HL-60 (cell line): Measurements from ENCODE around the gene SPDEF.

Source experiments
- DNase-seq, 2 experiments: peaks; one replicate each; pipeline ENCODE4 v3.0.0-alpha.2; 2010 to 2020; ENCODE audit warnings: low read depth in 1 of 2, low spot score in 1 of 2
- H3K27ac ChIP-seq: fragments of 250-450 bp; sonication (Bioruptor Pico); replicated peaks from 2 replicates; pipeline ENCODE4 v1.5.1; 2020; ENCODE audit warnings: mild to moderate bottlenecking, moderate library complexity
- H3K27me3 ChIP-seq: fragments of 250-450 bp; sonication (Bioruptor Pico); 2 replicates; pipeline ENCODE4 v1.5.1; 2021; ENCODE audit warnings: mild to moderate bottlenecking, moderate library complexity; ENCODE audit not compliant: insufficient read depth, poor library complexity, severe bottlenecking
- H3K4me3 ChIP-seq: replicated peaks from 2 replicates; pipeline ENCODE4 v1.5.1; 2011; ENCODE audit warnings: mild to moderate bottlenecking, control low read depth, low read length; ENCODE audit not compliant: insufficient read depth
- CTCF ChIP-seq: IDR thresholded peaks from one replicate; pipeline ENCODE4 v1.5.1; 2011; ENCODE audit warnings: low read length, control low read depth, inconsistent platforms; ENCODE audit not compliant: insufficient read depth
- GABPA ChIP-seq: IDR thresholded peaks from 2 replicates; pipeline ENCODE4 v1.6.1; 2012; ENCODE audit warnings: low read depth
- POLR2AphosphoS5 ChIP-seq: IDR thresholded peaks from 2 replicates; pipeline ENCODE4 v1.6.1; 2012; ENCODE audit warnings: low read depth
- SPI1 ChIP-seq: IDR thresholded peaks from 2 replicates; pipeline ENCODE4 v1.6.1; 2012; ENCODE audit warnings: low read depth, mild to moderate bottlenecking, borderline replicate concordance
- TF ChIP-seq, protein P1 (sequence below): IDR thresholded peaks from 2 replicates; pipeline ENCODE4 v1.6.1; 2012; ENCODE audit warnings: low read depth; ENCODE audit not compliant: insufficient replicate concordance

Gene SPDEF

DNA sequence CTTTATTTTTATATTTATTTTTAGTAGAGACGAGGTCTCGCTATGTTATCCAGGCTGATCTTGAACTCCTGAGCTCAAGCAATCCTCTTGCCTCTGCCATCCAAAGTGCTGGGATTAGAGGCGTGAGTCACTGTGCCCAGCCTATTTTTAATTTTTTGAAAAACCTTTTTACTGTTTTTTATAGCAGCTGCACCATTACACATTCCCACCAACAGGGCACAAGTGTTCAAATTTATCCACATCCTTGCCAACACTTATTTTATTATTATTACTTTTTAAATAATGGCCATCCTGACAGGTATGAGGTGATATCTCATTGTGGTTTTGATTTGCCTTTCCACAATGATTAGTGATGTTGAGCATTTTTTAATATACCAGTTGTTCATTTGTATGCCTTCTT lies 47.7 kb downstream of the SPDEF start:
- no peaks in the 10 kb centered on the region for H3K27me3 ChIP-seq
- no peak overlapping the region for H3K27ac ChIP-seq
- no peak for TF ChIP-seq SPI1
- TF ChIP-seq POLR2AphosphoS5 = no peak
- TF ChIP-seq CTCF = no peak
- TF ChIP-seq, protein P1, sequence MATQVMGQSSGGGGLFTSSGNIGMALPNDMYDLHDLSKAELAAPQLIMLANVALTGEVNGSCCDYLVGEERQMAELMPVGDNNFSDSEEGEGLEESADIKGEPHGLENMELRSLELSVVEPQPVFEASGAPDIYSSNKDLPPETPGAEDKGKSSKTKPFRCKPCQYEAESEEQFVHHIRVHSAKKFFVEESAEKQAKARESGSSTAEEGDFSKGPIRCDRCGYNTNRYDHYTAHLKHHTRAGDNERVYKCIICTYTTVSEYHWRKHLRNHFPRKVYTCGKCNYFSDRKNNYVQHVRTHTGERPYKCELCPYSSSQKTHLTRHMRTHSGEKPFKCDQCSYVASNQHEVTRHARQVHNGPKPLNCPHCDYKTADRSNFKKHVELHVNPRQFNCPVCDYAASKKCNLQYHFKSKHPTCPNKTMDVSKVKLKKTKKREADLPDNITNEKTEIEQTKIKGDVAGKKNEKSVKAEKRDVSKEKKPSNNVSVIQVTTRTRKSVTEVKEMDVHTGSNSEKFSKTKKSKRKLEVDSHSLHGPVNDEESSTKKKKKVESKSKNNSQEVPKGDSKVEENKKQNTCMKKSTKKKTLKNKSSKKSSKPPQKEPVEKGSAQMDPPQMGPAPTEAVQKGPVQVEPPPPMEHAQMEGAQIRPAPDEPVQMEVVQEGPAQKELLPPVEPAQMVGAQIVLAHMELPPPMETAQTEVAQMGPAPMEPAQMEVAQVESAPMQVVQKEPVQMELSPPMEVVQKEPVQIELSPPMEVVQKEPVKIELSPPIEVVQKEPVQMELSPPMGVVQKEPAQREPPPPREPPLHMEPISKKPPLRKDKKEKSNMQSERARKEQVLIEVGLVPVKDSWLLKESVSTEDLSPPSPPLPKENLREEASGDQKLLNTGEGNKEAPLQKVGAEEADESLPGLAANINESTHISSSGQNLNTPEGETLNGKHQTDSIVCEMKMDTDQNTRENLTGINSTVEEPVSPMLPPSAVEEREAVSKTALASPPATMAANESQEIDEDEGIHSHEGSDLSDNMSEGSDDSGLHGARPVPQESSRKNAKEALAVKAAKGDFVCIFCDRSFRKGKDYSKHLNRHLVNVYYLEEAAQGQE = no peak
- TF ChIP-seq GABPA = no peak
- no peak for DNase-seq
- no peak overlapping the region for H3K4me3 ChIP-seq

DNA sequence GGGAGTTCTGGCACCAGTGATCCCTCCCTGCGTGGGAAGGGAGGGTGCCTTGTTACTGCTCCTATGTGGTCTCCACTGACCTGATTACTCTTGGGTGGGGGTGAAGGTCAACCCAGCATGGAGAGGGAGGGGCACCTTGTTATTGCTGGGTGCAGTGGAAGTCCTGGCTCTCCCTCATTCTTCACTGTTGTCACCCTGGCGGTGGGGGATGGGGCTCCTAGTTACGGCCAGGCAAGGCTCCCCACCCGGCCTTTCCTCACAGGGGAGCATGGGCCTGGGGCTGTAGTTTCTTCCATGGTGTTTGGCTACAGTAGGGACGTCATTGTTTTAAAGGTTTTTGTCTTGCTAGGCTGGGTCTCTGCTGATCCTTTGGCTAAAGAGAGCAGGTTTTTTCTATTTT lies 49.4 kb downstream of the SPDEF start:
- TF ChIP-seq SPI1 = no peak
- no peak for TF ChIP-seq CTCF
- TF ChIP-seq GABPA = no peak
- TF ChIP-seq, protein P1 = no peak
- no peak for TF ChIP-seq POLR2AphosphoS5
- Histone ChIP-seq H3K4me3 (no peak overlapping the region), H3K27ac (no peak overlapping the region), H3K27me3 (no peaks in the 10 kb centered on the region)
- no peak for DNase-seq

DNA sequence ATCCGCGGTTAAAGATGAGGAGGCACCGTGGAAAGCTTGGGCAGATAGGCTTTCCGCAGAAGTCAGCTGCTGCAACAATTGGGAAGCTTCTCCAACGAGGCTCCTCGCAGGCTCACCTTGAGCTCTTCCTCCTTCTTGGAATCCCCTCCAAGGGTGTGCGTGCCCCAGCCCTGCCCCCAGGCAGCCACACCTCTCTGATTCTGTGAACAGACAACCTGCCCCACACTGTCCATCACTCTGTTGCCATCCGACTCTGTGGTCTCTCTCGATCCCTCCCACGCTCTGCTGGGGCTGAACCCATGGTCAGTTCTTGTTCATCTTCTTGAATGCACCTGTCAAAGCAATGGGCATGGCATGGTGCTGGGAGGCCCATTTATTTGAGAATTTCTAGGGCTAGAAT lies 58.7 kb downstream of the SPDEF start:
- no peaks in the 10 kb centered on the region for H3K27me3 ChIP-seq
- no peak for TF ChIP-seq SPI1
- TF ChIP-seq POLR2AphosphoS5 = no peak
- TF ChIP-seq, protein P1 = no peak
- TF ChIP-seq CTCF = no peak
- TF ChIP-seq GABPA = no peak
- DNase-seq = no peak

More for the DNA sequence above, 58.7 kb downstream of the SPDEF start:
- H3K4me3 ChIP-seq = no peak overlapping the region
- no peak overlapping the region for H3K27ac ChIP-seq
